GM23248 (cell line): ENCODE measurements around the gene DHODH.
"Not testable (repeated sequence)": the region's sequence is repeated elsewhere in the genome, so short reads cannot be mapped to it uniquely, and the experiment has no call there.

Experiments
- EZH2 ChIP-seq: fragments of 200-600 bp; sonication (generic); IDR thresholded peaks from 2 replicates; pipeline ENCODE4 v1.6.1; 2018; ENCODE audit warnings: antibody characterized with exemption, mild to moderate bottlenecking; ENCODE audit not compliant: insufficient read depth, poor library complexity, severe bottlenecking
- EZH2phosphoT487 ChIP-seq: fragments of 200-600 bp; sonication (generic); IDR thresholded peaks from 2 replicates; pipeline ENCODE4 v1.6.1; 2018; ENCODE audit warnings: antibody characterized with exemption, moderate library complexity, mild to moderate bottlenecking, low read depth; ENCODE audit not compliant: insufficient read depth

- not testable (repeated sequence) for TF ChIP-seq EZH2phosphoT487, EZH2
These were observed 48.8 kb downstream of the DHODH start for GRCh38 chr16:72057313-72057712.
